LHCN-M2 (cell line): ENCODE measurements around the gene EMCN. TPM values are rescaled to one million over a fixed set of nuclear protein-coding genes. Genes with fewer than 3 reads are reported as not detected.
"Not testable (repeated sequence)": the region's sequence is repeated elsewhere in the genome, so short reads cannot be mapped to it uniquely, and the experiment has no call there.

Source experiments
- DNase-seq: peaks from one replicate; pipeline ENCODE4 v3.0.0-alpha.2; 2012; ENCODE audit warnings: low read depth
- polyA plus RNA-seq: library from polyadenylated mRNA; unstranded; fragments of >200 nt; gene quantifications from one replicate; pipeline ENCODE4 v1.2.1, GENCODE V29; 2012; ENCODE audit warnings: missing spikeins
- total RNA-seq: library from RNA; depleted of rRNA; stranded (reverse); fragments of >200 nt; gene quantifications from 2 replicates; pipeline ENCODE4 v1.2.3, GENCODE V29; 2014; rRNA removed

EMCN gene, protein sequence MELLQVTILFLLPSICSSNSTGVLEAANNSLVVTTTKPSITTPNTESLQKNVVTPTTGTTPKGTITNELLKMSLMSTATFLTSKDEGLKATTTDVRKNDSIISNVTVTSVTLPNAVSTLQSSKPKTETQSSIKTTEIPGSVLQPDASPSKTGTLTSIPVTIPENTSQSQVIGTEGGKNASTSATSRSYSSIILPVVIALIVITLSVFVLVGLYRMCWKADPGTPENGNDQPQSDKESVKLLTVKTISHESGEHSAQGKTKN
- not detected in 2 replicates for total RNA-seq
- polyA plus RNA-seq = not detected

DNA sequence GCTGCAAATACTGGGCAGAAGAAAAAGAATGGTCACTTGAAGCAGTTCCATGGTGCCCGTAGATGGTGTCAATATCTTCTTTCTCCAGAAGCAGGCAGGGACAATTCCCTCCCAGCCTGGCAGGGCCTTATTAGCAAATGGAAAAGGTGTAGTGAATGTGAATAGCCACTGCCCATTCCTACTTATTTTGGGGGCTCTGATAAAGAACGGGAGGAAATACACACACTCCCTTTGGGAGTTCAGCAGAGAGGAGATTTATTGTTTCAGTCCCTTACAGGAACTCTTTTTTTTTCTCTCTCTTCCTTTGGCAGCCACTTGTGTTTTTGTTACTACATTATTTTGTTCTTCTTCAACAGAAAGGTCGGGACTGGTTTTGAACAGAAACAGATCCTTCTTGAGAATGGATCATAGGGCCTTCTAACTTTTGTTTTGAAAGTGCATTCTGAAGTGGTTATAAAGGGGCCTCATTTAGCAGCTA lies at the start of gene EMCN:
Gene EMCN, minus strand, starts transcription at position 159 of the 478 bp plus-strand sequence. Its CDS starts 108 bp downstream, at position 51.
- no peak for DNase-seq

DNA sequence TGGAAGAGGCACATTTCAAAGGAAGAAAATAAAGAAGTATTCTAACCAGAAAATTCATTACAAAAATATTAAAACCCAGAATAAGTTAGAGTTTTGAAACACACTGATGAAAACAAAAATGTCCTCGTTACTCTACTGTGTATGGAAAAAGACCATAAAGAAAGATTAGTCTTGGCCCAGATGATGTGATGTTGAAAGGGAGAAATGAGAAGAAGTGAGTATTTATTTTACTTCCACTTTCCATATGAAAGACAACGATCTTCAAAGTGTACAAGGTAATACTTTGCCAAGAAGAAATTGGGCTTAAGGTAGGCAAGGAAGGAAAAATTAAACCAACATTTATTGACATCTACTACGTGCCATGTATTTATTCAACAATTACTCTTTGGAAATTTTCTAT lies 48.6 kb upstream of the EMCN start:
- DNase-seq = no peak

DNA sequence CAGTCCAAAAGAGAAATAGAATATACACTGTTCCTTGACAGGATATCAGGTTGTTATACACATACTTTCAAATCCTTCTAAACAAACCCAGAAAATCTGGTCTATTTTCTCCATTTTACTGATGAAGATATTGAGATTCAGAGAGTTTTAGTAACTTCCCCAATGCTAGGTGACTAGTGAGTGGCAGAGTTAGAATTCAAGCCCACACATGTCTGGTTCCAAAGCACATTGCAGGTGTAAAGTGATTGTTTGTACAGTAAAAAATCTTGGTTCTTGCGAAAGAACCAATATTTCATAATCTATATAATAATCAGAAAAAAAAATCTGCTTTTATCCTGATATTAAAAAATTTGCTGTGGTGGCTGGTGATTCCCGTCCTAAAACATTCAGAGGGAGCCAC lies 39.5 kb upstream of the EMCN start:
- DNase-seq = no peak

DNA sequence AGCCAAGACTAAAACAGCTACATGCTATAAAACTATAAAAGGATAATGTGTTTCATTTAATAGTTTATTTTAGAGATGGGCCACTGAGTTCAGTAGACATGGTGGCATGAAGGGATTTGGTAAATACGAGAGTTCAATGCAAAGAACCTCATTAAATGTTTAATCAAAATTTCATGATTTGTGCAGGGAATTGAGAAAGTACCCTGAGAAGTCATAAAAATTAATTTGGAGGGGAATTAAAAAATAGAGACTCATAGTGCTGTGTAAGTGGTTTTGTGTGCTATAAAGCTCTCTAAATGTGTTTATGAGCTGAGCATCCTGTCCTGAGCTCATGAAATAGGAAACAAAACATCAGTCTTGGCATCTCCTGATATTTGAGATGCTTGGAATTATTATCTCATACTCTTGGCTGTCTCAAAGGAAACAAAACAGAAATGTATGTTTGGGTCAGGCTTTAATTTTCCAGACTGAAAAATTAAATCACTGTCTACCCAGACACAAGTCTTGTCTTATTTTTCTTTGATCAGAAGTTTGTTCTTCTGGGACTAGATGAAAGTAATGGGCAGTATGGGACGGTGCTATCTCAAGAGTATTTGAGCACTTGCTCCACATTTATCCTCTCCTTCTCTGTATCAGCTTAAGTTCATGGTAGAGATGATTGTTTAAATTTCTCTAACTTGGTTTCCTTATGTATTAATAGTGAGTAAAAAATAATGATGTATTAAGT lies 38.0 kb upstream of the EMCN start:
- DNase-seq = no peak

DNA sequence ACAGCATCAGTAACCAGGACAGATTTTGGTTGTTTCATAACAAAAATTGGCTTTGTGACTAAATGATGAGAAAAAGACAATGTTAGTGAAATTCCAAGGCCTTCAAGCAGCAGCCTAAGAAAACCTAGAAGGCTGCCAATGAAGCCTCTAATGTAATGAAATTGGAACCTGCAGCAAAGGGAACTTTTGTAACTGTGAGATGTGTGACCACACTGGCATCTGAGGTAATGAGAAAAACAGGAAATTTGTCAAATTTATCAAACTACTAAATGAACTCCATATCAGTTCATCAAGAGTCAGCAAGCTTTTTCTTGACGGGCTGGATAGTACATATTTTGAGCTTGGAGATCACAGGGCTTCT lies 30.4 kb upstream of the EMCN start:
- no peak for DNase-seq

DNA sequence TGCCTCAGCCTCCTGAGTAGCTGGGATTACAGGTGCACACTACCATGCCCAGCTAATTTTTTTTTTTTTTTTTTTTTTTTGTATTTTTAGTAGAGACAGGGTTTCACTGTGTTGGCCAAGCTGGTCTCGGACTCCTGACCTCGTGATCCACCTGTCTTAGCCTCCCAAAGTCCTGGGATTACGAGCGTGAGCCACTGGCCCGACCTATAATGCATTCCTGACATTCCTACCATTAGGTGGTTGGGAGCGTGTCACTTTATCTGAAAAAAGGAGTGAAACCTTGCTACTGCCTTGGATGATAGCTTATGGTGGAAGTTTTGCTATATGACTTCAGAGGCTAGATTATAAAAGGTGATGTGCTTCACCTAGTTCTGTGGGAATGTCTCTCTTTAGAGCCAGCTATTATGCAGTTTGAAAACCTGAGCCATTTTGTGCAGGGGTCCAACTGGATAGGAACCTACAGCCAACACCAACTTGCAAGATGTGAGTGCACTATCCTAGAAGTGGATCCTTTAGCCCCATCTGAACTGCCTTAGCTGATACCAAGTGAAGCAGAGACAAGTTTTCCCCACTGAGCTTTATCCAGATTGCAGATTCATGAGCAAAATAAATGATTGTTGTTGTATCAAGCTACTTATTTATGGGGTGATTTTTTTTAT lies 29.8 kb upstream of the EMCN start:
- DNase-seq = no peak

DNA sequence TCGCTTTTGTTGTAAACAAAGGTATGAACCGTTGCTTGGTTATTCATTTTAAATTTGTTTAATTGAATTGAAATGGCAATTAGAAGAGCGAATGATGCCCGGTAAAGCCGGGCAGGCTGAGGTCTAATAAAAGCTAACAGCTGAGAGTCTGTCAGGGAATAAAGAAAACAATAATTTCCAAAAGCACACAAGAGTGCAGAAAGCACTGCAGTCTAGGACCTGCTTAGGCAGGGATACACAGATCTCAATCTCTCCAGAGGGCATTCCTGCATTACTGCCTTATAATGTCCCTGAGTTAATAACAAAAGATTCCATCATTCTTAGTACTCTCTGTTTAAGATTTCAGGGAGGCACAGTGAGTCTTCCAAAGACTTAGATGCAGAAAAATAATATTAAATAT lies 27.6 kb upstream of the EMCN start:
- DNase-seq = no peak

DNA sequence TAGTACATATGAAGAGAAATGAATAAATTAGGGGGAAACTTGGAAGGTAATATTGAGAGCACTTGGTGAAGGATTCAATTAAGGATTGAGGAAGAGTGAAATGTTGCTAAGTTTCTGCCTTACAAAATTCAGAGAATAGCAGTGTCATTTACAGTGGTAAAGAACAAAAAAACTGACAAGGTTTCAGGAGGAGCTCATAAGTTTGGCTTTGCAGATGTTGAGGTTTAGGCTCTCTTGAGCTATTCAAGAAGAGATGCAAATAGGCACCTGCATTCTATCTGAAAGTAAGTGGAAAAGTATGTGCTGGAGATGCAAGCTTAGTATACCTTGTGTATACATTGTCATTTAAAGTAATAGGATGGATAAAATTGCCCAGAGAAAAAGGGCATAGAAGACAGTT lies 22.3 kb upstream of the EMCN start:
- DNase-seq = no peak

DNA sequence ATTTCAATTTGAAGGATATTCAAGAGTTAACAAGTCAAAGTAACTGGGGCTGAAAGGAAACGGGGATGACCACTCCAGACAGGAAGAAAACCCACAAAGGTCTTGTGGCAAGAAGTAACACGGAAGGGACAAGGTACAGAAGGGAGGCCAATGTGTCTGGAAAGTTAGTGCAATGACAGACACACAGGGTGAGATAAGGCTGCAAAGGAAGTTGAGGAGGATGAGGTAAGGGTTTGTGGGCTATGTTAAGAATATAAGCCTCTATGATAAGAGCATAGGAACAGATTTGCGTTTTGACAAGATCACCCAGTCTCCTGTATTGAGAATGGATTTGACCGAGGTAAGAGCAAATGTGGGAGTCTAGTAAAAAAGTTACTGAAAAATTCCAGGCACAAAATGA lies 21.9 kb upstream of the EMCN start:
- no peak for DNase-seq

DNA sequence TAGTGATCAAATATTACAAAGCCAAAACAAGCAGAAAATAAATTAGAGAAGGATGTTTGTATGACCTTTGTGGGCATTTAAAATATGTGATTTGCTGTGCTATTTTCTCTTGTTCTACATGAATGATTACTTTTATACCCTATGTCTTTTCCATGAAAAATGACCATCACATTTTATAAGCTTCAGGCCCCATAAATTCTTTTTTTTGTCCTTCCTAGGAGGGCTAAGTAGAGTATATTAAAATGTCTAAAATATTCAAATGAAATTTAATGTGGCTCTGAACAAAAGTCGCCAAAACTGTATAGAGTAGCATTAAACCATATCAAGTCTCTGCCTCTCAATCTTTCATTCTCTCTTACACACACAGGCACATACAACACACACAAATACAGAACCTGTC lies 15.9 kb upstream of the EMCN start:
- DNase-seq = no peak

DNA sequence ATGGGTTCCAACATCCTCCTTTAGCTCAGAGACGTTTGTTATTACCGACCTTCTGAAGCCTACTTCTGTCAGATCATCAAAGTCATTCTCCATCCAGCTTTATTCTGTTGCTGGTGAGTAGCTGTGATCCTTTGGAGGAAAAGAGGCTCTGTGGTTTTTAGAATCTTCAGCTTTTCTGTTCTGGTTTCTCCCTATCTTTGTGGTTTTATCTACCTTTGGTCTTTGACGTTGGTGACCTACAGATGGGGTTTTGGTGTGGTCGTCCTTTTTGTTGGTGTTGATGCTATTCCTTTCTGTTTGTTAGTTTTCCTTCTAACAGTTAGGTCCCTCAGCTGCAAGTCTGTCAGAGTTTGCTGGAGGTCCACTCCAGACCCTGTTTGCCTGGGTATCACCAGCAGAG lies 12.3 kb upstream of the EMCN start:
- not testable (repeated sequence) for DNase-seq

DNA sequence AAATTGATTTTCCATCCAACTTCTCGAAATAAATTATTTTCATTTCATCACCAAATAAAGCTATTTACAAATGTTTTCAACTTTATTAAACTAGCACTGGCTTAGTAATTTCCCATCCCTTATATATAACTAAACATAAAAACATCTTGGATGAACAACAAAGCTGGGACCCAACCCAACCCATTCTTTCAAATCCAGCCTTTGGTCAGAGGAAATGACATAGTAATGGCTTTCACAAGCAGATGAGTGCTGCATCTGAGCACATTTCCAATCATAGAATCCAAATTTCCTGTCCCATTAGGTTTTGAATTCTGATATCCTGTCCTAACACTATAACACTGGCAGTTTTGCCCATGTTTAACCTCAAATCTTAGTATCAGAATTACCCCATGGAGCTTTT lies 7.9 kb upstream of the EMCN start:
- DNase-seq = no peak

DNA sequence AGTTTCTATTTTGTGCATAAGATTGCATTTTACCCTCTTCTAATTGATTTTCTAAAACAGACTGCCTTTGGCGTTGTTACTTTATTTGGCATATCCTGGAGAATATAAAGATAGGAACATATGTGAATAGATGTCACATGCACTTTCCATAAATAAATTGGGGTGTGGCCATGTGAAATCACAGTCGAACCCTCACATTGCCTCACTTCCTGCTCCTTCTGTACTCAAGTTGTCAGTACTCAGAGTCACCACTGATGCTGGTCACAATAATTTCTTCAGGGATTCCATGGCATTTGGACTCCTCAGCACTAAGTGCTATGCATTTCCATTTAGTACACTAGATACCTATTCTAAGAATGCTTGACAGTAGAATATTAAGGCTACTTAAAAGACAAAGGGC lies 1.4 kb upstream of the EMCN start:
- no peak for DNase-seq

DNA sequence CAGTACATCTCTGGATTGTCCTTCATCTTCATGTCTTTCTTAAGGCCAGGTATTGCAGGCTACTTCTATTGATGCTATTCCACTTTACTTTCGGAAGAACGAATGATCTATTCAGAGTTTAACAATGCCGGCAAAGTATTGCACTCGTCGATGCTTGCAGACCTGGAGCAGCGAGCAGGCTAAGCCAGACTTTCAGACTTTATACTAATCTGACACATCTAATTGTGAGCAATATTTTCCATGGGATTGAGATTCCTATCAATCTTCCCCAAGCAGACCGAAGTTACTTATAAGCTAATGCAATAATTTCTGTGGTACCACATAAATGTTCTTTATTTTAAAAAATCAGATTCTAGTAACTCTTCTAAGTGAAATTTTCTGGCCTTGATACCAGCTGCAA lies 1.6 kb downstream of the EMCN start:
- DNase-seq = no peak

DNA sequence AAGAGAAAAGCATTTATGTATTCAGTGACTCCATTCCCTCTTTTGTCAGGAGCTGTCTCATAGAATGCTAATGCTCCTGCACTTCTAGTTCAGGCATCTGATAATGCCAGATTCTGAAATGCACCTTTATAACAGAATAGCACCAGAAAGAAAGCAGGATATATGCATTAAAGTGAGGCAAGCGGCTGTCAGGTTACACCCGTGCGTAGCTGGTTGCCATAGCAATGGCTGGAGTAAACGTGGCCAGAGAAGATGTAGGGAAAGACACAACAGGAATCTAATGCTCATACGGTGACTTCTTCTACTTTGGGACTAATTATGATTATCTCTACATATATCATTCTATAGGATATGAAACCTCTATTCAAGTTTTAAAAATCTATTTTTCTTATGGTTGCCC lies 5.9 kb downstream of the EMCN start:
- no peak for DNase-seq

DNA sequence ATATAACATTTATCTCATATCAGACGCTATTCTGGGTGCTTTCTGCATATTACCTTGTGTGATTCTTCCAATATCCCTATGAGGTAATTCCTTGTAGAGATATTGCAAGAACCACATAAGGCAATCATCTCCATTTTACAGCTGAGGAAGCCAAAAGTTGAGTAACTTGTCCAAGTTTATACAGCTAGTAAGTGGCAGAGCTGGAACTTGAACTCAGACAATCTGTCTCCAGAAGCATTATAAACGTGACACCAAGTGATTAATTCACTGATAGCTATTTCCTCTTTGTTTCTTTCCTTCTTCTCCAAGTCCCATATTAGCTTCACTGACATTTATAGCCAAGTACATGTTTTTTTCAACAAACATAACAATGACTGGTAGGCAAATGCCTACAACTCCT lies 7.3 kb downstream of the EMCN start:
- no peak for DNase-seq

DNA sequence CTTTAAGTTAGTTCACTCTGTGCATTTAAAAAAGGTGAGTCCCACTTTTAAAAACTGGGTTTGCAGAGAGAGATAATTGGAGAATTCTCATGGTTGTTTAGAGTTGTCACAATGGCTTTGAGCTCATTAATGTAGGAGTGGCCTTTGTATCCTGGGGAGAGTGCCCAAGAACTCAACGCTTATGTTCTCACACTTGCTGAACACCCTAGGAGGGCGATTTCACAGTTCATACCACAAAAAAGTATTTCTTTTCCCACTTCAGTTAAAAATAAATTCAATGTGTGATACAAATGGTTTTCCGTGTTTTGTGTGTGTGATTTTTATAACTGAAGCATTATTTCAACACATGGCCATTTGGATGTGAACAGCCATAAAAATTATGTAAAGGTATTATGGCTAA lies 8.4 kb downstream of the EMCN start:
- no peak for DNase-seq

DNA sequence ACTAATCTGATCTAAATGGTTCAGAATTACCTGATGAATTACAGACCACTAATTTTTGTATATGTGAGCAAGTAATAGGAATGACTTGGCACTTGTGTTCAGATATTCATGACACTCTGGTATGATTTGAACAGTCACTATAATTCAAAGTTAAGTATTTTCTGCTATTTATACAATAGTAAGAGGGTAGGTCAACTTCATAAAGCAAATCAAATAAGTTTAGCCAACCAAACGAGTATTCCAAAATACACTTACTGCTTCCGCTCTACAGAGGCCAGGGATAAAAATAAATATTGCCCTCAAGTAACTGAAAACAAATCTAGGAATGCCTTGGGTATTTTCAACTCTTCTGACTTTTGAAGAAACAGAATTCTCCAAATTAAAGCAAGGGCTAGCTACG lies 9.1 kb downstream of the EMCN start:
- DNase-seq = no peak

DNA sequence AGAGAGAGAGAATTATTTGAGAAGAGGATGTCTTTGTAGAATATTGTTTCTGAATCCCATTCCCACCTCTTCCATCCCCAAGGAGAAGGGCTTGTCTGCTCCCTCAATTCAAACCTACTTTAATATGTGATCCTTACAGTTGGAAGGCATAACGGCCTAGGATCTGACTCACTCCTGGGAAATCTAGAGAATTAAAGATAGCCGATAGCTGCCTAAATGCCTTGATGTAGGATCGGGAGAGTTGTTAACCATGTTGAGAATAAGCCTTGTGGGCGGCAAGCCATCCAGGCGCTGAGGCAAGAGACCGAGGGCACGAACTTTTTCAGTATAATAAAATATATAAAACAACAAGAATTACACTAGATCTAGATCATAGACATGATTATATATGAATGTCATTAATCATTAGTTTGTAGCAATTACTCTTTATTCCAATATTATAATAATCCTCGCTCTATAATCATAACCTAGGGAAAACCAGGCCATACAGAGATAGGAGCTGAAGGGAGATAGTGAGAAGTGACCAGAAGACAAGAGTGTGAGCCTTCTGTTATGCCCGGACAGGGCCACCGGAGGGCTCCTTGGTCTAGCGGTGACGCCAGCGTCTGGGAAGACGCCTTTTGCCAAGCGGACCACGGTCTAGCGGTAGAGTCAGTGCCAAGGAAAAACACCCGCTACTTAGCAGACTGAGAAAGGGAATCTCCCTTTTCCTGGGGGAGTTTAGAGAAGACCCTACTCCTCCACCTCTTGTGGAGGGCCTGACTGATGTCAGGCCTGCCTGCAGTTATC lies 13.5 kb downstream of the EMCN start:
- DNase-seq = no peak

DNA sequence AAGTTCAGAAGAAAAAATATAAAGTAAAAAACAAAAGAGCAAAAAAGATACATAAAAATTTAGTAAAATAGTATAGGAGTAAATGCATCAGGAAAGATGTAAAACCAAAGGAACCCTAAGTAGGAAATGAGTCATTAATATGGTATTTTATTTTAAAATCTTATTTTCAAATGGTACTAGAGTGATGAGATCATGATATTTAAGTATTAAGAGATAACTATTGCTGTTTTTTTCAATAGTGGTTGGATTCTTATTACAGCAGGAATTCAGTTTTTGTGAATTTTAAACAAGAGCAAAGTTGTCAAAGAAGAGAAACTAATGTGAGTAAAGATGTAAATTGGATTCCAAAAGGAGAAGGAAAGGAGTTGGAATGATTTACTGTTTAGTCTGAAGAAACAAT lies 20.0 kb downstream of the EMCN start:
- peak; percentile 18 for DNase-seq

DNA sequence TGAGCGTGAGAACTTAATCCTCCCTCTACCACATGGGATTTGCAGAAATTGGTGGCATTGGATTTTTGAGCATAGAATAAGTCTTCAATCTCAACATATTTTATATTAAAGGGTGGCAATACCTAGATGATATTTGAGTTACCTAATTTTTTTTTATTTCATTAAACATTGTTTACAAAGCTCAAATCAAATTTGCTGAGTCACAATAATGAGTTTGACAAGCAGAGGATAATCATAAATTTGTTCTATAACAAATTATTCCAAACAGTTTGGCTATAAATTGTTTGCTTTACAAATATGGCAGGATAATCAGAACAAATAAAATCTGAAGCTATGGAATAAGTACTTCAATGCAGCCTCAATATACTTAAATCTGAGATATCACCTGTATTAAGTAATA lies 22.7 kb downstream of the EMCN start:
- no peak for DNase-seq

DNA sequence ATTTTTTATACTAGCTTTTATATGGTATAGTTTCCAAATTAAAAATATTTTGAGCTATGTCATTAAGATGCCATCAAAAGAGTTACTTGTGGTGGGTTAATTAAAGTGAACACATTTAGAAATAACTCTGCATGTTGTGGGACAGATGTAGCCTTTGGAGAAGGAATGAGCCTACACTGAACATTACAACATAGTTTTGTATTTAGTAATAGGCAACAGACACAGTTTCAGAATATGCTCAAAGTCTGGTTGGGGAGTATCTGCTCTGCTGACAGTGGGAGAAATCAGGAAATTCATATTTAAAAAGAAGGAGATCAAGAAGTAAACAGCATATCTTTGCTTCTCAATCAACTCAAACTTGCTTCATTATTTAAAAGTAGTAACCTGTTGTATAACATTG lies 23.7 kb downstream of the EMCN start:
- peak; percentile 33 for DNase-seq
